Right atrium auricular region (tissue), 2 donors: Measurements from ENCODE around the gene MARF1. TPM values are rescaled to one million over a fixed set of nuclear protein-coding genes. Genes with fewer than 3 reads are reported as not detected.
"Not testable (repeated sequence)": the region's sequence is repeated elsewhere in the genome, so short reads cannot be mapped to it uniquely, and the experiment has no call there.

Experiments used
- DNase-seq: peaks from one replicate; pipeline ENCODE4 v3.0.0-alpha.2; 2019; ENCODE audit warnings: low spot score
- H3K27ac ChIP-seq, 2 donors: fragments of 200-600 bp; sonication (generic); 1 replicate in 1 of 2; 2 replicates in 1 of 2; pipeline ENCODE4 v1.5.1; 2016 to 2019
- H3K27me3 ChIP-seq, 2 donors: fragments of 200-600 bp; sonication (generic); one replicate each; pipeline versions ENCODE4 v1.5.1 to v1.6.0; 2017 to 2019
- H3K36me3 ChIP-seq: fragments of 200-600 bp; sonication (generic); one replicate; pipeline ENCODE4 v1.5.1; 2016
- H3K4me1 ChIP-seq, 2 donors: fragments of 200-600 bp; sonication (generic); one replicate each; pipeline versions ENCODE4 v1.5.1 to v1.6.0; 2017 to 2019
- H3K4me3 ChIP-seq, 2 donors: fragments of 200-600 bp; sonication (generic); 1 replicate in 1 of 2; 2 replicates in 1 of 2; pipeline ENCODE4 v1.5.1; 2017 to 2019; ENCODE audit warnings: mild to moderate bottlenecking in 1 of 2, moderate library complexity in 1 of 2
- H3K9me3 ChIP-seq, 2 donors: fragments of 200-600 bp; sonication (generic); one replicate each; pipeline ENCODE4 v1.5.1; 2019
- total RNA-seq, 2 donors: library from RNA; depleted of rRNA; stranded (reverse); fragments of >200 nt; gene quantifications; one replicate each; pipeline ENCODE4 v1.1.0, GENCODE V29; 2016
- TF ChIP-seq, protein P1 (sequence below), 2 donors: fragments of 200-600 bp; sonication (generic); IDR thresholded peaks; one replicate each; pipeline ENCODE4 v1.5.1; 2019; ENCODE audit warnings: antibody characterized with exemption in 2 of 2

Gene MARF1
- total RNA-seq, 2 donors from 2014 or later: 17.1 to 24.8 TPM

GRCh38 chr16:15658149-15658548 is 15.2 kb upstream of the MARF1 start:
- Histone ChIP-seq H3K27ac (no peak overlapping the region), H3K9me3 (no peaks in the 10 kb centered on the region), H3K4me1 (peaks cover 0 to 28% of the 10 kb centered on the region in 2 donors), H3K36me3 (no peaks in the 10 kb centered on the region), H3K27me3 (no peaks in the 10 kb centered on the region), H3K4me3 (no peak overlapping the region)
- no peak for DNase-seq
- TF ChIP-seq, protein P1, sequence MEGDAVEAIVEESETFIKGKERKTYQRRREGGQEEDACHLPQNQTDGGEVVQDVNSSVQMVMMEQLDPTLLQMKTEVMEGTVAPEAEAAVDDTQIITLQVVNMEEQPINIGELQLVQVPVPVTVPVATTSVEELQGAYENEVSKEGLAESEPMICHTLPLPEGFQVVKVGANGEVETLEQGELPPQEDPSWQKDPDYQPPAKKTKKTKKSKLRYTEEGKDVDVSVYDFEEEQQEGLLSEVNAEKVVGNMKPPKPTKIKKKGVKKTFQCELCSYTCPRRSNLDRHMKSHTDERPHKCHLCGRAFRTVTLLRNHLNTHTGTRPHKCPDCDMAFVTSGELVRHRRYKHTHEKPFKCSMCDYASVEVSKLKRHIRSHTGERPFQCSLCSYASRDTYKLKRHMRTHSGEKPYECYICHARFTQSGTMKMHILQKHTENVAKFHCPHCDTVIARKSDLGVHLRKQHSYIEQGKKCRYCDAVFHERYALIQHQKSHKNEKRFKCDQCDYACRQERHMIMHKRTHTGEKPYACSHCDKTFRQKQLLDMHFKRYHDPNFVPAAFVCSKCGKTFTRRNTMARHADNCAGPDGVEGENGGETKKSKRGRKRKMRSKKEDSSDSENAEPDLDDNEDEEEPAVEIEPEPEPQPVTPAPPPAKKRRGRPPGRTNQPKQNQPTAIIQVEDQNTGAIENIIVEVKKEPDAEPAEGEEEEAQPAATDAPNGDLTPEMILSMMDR (IDR thresholded peaks at IDR 0.05): no peak

DNA sequence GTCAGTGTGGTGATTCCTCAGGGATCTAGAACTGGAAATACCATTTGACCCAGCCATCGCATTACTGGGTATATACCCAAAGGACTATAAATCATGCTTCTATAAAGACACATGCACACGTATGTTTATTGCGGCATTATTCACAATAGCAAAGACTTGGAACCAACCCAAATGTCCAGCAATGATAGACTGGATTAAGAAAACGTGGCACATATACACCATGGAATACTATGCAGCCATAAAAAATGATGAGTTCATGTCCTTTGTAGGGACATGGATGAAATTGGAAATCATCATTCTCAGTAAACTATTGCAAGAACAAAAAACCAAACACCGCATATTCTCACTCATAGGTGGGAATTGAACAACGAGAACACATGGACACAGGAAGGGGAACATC is 12.6 kb upstream of the MARF1 start:
- not testable (repeated sequence) for H3K27ac ChIP-seq, H3K27me3 ChIP-seq, H3K9me3 ChIP-seq, DNase-seq, H3K36me3 ChIP-seq, H3K4me3 ChIP-seq
- H3K4me1 ChIP-seq: peaks cover 0 to 50% of the 10 kb centered on the region in 2 donors

- no peaks in the 10 kb centered on the region for H3K9me3 ChIP-seq
- H3K27me3 ChIP-seq: no peaks in the 10 kb centered on the region
- peaks cover 0 to 44% of the 10 kb centered on the region in 2 donors for H3K4me1 ChIP-seq
- TF ChIP-seq, protein P1 (IDR thresholded peaks at IDR 0.05): no peak
- H3K4me3 ChIP-seq: no peak overlapping the region
- no peaks in the 10 kb centered on the region for H3K36me3 ChIP-seq
- H3K27ac ChIP-seq: no peak overlapping the region
- DNase-seq: no peak
Measured at GRCh38 chr16:15654591-15654990, 11.6 kb upstream of the MARF1 start.

DNA sequence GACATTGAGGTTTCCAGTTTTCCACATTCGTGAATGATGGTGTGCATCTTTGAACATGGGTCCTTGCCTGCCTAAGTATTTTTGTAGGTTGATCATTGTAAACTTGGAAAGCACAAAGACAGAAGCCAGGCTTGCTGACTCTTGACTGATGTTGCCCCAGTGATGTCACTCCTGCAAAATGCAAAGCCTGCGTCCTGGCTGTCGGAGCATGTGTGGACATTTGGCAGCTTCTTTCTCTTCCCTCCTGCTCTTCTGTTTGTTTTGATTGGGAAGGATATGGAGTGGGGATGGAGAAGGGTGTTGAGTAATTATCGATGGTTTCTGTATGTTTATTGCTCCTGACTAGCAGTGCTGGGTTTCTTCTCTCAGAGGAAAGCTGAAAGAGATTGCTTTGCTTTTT is 10.3 kb upstream of the MARF1 start:
- H3K4me3 ChIP-seq: no peak overlapping the region
- H3K27me3 ChIP-seq: no peaks in the 10 kb centered on the region
- peaks cover 0 to 40% of the 10 kb centered on the region in 2 donors for H3K4me1 ChIP-seq
- TF ChIP-seq, protein P1 (IDR thresholded peaks at IDR 0.05): no peak
- H3K36me3 ChIP-seq: no peaks in the 10 kb centered on the region
- DNase-seq: no peak
- no peaks in the 10 kb centered on the region for H3K9me3 ChIP-seq
- peak overlapping the region in 1 of 2 donors; percentile 19 for H3K27ac ChIP-seq

DNA sequence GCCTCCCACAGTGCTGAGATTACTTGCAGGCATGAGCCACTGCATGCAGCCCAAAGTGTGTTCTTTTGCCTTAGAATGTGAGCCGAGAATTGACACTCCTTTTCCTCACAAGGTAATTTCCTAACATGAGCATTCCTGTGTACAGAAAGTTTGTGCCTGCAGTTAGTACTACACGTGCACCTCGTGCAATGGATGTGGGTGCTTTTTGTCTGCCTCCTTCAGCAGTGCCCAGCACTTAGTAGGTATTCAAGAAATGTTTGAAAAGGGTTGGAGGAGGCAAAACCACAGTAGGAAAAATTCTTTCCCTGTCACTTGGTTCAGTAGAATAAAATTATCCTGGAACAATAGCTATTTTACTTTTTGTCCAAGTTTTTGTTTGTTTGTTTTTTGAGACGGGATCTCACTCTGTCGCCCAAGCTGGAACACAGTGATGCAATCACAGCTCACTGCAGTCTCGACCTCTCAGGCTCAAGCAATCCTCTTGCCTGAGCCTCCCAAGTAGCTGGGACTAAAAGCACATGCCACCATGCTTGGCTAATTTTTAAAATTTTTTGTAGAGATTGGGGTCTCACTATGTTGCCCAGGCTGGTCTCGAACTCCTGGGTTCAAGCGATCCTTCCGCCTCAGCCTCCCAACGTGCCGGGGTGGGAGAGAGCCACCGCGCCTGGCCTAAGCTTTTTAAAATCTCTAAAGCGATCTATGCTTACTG is 9.5 kb upstream of the MARF1 start:
- H3K4me1 ChIP-seq: peaks cover 0 to 40% of the 10 kb centered on the region in 2 donors
- peak overlapping the region in 1 of 2 donors; percentile 19 for H3K27ac ChIP-seq
- no peak for DNase-seq
- no peaks in the 10 kb centered on the region for H3K27me3 ChIP-seq
- no peak overlapping the region for H3K4me3 ChIP-seq
- no peaks in the 10 kb centered on the region for H3K9me3 ChIP-seq
- TF ChIP-seq, protein P1 (IDR thresholded peaks at IDR 0.05): no peak
- no peaks in the 10 kb centered on the region for H3K36me3 ChIP-seq

GRCh38 chr16:15650698-15651171 is 7.8 kb upstream of the MARF1 start:
- Histone ChIP-seq H3K36me3 (no peaks in the 10 kb centered on the region), H3K4me1 (peaks cover 0 to 40% of the 10 kb centered on the region in 2 donors), H3K27ac (peak overlapping the region; percentile 91 to 96), H3K9me3 (no peaks in the 10 kb centered on the region), H3K27me3 (no peaks in the 10 kb centered on the region), H3K4me3 (peak overlapping the region; percentile 74 to 94)
- TF ChIP-seq, protein P1 (IDR thresholded peaks at IDR 0.05): no peak
- DNase-seq: no peak
